Adipose tissue (tissue), 3 donors: Measurements from ENCODE around the gene CHP2. TPM values are rescaled to one million over a fixed set of nuclear protein-coding genes. Genes with fewer than 3 reads are reported as not detected.
"Not testable (repeated sequence)": the region's sequence is repeated elsewhere in the genome, so short reads cannot be mapped to it uniquely, and the experiment has no call there.

Source experiments
- H3K27ac ChIP-seq: one replicate; pipeline ENCODE4 v1.5.1; 2013; ENCODE audit warnings: low read depth, low read length
- WGBS, 3 donors: extraction: QIAGEN DNeasy Blood & Tissue Kit; methylation state at CpG; one replicate each; pipeline ENCODE4 v1.1.7; 2013; 5-methylcytosine and 5-hydroxymethylcytosine counted together
- polyA plus RNA-seq, 3 donors: library from polyadenylated mRNA; stranded (reverse); fragments of 200-250 nt; gene quantifications; one replicate each; pipeline ENCODE4 v1.2.3, GENCODE V29; 2013
- donor health status: healthy with polysubstance abuse.
- donor health status: Bipolar disorder and iron deficiency.
- donor health status: healthy.

The CHP2 gene
- under 1 TPM in 2 of 3 donors, not detected in 1; 0.05 to 0.09 TPM for polyA plus RNA-seq

DNA sequence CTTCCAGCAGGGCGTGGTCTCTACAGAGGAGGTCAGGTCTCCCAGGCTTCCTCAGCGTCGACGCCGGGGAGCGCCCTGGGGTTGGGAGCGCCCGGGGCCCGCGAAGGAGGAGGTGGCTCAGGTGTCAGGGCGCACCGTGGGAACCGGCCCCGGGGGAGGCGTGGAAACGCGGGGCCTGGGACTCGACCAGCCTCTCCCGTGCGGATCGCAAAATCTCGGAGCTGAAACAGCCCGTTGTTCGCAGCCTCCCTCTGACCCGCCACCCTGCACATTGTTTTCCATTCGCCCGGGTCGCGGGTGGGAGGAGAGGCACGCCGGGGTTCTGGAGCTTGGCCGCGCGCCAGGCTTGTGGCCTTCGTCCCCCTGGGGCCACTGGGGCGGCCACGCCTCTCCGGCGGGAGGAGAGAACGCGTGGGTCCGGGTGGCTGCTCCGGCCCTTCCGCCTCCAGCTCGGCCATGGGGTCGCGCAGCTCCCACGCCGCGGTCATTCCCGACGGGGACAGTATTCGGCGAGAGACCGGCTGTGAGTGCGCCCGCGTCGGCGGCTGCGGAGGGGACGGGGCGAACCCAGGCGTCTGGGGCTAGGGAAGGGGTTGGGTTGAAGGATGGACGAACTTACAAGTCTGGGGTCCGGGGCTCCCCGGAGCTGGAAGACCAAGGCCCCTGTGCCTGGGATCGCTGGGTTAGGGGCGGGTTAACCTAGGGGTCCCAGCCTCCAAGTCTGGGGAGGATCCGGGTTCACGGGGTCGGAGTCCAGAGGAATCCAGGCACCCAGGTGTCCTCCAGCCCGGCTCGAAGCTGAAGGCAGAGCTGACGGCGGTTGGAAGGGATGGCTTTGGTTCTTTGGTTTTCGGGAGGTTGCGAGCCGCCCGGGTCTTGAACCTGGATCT is at the start of gene CHP2:
Gene CHP2 (plus strand): TSS at position 433 of the 890 bp plus-strand sequence. CDS start 24 bp downstream, at position 457.
- 3 to 7% (median 5%) methylated on average over 55 to 80 of the region's 80 CpGs for WGBS, 3 donors
- no peak within 1 kb of the TSS for H3K27ac ChIP-seq

DNA sequence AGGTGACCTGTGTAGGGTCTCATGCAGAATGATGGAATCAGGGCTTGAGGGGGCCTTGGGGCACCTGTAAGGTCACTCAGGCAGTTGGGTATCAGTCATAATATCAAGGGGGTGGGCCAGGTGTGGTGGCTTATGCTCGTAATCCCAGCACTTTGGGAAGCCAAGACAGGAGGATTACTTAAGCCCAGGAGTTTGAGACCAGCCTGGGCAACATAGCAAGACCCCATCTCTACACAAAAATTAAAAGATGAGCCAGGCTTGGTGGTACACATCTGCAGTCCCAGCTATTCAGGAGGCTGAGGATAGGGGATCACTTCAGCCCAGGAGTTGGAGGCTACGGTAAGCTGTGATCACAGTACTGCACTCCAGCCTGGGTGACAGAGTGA is 49.3 kb upstream of the CHP2 start:
- no peak overlapping the region for H3K27ac ChIP-seq
- 76 to 89% (median 86%) methylated on average over 2 of the region's 2 CpGs for WGBS, 3 donors

DNA sequence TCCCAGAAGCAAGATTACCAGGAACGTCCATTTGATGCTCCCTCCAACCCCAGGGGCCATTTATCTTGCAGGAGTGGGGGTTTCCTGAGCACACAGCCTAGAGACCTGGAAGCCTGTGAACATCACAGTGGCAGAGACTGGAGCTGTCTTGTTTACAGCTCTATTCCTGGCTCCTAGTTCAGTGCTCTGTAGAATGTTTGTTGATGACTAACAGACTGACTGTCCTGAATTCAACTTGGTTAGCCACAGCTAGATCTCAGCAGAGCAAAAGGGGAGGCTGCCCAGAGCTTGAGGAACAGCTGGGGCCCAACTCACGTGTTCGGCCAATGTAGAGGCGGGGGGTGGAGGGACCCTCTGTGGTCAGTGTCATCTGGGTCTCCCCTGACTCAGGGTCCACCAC is 48.4 kb upstream of the CHP2 start:
- 77 to 82% (median 80%) methylated on average over 4 of the region's 4 CpGs for WGBS, 3 donors
- no peak overlapping the region for H3K27ac ChIP-seq

DNA sequence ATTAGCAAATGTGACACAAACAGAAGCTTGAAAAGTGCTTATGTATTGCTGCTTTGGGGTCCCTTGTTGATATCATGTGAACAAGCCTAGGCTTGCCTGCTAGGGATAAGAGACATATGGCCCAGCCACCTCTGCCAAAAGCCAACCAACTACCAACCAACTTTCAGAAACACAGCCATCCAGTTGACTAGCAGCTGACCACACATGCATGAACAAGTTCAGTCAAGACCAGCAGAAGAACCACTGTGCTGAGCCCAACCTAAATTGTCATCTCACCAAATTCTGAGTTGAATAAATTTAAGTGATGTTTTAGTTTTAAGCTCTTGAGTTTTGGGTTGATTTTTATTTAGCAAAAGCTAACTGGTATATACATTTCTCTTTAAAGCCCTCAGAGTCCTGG is 45.3 kb upstream of the CHP2 start:
- H3K27ac ChIP-seq: no peak overlapping the region

DNA sequence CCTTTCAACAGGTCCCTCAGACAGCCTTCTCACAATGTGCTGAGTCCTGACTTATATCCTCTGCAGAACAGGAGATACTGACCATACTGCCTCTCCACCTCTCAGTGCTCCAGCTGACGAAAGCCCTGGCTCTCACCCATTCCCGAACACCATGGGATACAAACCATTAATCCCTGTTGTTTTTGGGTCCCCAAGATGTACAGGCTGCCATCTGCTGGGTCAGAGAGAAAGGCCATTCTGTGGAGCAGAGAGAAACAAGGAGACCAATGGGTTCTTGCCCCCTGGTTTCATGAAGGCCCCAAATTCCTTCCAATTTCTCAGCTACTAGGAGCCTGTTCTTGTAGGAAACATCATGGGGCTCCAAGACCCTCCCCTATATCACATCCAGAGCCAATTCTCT is 44.8 kb upstream of the CHP2 start:
- H3K27ac ChIP-seq: no peak overlapping the region
- 58 to 89% (median 79%) methylated on average over 2 of the region's 2 CpGs for WGBS, 3 donors

DNA sequence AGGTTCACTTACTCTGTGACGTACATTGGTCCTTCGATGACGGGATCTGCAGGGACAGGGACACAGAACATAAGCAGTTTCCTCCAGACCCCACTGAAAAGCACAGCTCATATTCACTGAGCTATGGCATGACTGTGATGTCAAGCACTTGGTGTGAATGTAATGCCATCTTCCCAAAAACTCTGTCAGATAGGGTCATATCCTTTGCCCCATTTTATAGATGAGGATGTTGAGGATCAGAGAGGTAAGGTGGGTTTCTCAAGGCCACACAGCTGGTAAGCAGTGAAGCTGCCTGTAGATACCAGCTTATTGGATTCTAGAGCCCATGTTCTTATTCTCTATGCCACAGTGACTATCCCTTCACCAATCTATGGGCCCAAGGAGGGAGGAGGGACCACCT is 44.3 kb upstream of the CHP2 start:
- H3K27ac ChIP-seq: no peak overlapping the region
- WGBS, 3 donors: 91 to 93% (median 91%) methylated on average over 3 of the region's 3 CpGs

DNA sequence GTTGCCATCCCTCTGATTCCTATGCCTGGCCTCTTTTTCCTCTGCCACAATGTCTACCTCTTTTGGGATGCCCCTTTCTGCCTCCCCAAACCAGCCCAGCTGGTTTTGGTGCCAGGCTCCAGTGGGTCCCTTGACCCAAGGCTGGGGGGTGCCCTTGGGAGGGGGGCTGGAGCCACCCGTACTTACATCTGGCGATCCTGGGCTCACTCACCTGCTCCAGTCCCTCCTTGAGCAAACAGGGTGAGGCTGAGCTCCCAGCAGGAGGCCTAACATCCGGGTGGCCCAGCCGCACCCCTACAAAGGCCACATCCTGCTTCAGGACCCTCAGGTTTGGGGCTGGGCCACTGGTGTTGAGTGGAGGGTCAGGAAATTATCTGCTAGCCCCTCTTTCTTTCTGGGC is 43.0 kb upstream of the CHP2 start:
- no peak overlapping the region for H3K27ac ChIP-seq
- WGBS, 3 donors: 42 to 71% (median 63%) methylated on average over 4 of the region's 4 CpGs

DNA sequence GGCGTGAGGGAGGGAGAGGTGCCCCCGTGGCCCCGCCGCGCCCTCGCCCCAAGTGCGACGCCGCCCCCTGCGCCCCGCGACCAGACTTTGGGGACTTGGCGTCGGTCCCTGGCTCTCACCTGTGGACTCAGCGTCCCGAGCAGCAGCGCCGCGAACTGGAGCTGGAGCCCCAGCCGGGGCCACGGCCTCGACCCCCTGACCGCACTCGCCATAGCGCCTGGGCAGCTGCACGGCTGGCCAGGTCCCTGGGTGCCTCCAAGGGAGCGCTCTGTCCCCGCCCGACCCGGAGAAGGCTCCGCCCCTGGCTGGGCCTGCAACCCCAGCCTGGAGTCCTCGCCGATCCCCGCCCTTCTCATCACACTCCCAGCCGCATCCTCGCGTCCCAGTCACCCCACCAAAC is 41.9 kb upstream of the CHP2 start, which contains the start of gene ERN2:
Gene ERN2 (minus strand): TSS at position 247 of the 400 bp plus-strand sequence. CDS start 35 bp downstream, at position 212.
- 2 to 6% (median 5%) methylated on average over 24 to 37 of the region's 37 CpGs for WGBS, 3 donors
- H3K27ac ChIP-seq: no peak within 1 kb of the TSS

DNA sequence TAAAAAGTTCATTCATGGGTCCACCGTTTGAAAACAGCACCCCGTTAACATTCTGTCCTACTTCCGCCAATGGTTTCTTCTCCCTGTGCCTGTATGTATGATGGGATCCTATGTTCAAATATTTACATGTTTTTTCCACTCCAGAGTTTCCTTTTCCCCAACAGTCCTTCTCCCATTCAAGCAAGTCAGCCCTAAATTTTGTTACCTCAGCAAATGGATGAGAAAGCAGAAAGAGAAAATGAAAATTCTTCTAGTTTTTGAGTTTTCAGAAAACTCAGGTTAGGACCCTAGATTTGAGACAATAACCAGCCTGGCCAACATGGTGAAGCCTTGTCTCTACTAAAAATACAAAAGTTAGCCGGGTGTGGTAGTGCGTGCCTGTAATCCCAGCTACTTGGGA is 38.3 kb upstream of the CHP2 start:
- 77 to 85% (median 83%) methylated on average over 5 of the region's 5 CpGs for WGBS, 3 donors
- no peak overlapping the region for H3K27ac ChIP-seq

DNA sequence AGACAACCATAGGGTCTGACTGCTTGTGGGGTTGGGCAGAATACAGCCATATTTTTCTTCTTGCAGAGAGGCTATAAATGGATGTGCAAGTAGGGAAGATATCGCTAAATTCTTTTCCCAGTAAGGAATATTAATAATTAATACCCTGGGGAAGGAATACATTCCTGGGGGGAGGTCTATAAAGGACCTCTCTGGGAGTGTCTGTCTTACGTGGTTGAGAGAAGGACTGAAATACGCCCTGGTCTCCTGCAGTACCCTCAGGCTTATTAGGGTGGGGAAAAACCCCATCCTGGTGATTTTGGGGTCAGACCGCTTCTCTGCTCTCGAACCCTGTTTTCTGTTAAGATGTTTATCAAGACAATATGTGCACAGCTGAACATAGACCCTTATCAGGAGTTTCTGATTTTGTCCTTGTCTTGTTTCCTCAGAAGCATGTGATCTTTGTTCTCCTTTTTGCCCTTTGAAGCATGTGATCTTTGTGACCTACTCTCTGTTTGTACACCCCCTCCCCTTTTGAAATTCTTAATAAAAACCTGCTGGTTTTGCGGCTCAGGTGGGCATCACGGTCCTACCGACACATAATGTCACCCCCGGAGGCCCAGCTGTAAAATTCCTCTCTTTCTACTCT is 32.1 kb upstream of the CHP2 start:
- WGBS, 3 donors: 71 to 85% (median 79%) methylated on average over 9 of the region's 9 CpGs

DNA sequence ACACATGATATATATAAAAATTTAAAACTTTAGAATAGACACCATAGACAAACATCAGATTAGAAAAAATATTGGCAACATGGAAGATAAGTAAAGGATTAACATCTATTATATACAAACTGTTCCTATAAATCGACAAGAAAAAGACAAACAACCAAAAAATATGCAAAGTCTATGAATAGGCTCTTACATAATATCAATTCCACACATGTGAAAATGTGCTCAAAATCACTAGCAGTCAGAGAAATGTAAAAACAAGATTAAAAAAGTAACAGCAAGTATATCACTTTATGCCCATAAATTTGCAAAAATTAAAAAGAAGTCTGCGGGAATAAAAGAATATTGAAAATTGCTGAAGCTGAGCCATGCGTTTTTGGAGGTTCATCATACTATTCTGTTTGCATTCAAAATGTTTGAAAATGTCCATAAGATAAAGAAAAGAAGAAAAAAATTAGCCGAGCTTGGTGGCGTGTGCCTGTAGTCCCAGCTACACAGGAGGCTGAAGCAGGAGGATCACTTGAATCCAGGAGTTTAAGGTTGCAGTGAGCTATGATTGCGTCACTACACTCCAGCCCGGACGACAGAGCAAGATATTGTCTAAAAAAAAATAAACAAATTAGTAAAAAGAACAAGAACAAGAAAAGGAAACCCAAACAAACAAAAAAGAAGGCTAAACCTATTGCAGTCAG is 30.6 kb upstream of the CHP2 start:
- WGBS, 3 donors: 66 to 76% (median 74%) methylated on average over 8 of the region's 8 CpGs
- H3K27ac ChIP-seq: no peak overlapping the region

More for the DNA sequence above, 32.1 kb upstream of the CHP2 start:
- H3K27ac ChIP-seq: not testable (repeated sequence)

DNA sequence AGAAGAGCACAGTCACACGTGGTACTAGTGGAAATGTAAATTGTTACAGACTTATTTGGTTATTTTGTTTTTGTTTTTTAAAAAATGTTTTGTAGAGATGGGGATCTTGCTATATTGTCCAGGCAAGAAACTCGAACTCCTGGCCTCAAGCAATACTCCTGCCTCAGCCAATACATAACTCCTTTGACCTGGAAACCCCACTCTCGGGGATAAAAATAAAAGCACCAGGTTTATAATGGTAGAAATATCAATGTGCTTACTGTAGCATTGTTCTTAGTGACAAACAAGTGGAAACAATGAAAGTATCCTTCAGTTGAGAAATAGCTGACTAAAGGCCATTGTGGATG is 30.1 kb upstream of the CHP2 start:
- WGBS, 3 donors: 63 to 73% (median 69%) methylated on average over 3 of the region's 3 CpGs

DNA sequence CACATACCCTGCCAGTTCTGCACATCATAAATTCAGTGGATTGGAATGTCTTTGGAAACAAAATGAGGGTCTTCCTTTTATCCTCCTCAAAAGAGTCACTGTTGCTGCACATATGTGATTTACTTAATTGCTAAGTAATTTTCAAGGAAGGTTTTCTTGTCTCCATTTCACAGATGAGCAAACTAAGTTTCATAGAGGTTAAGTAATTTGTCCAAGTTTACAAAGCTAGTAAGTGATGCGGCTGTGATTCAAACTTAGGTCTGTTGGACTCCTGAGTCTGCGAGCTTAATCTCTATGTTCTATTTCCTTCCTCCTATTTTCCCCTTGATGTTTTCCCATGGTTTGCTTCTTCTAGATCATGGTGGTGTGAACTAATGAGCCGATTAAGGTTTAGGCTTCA is 28.1 kb upstream of the CHP2 start:
- 80 to 86% (median 82%) methylated on average over 3 of the region's 3 CpGs for WGBS, 3 donors
- no peak overlapping the region for H3K27ac ChIP-seq

More for the DNA sequence above, 30.1 kb upstream of the CHP2 start:
- H3K27ac ChIP-seq: no peak overlapping the region

DNA sequence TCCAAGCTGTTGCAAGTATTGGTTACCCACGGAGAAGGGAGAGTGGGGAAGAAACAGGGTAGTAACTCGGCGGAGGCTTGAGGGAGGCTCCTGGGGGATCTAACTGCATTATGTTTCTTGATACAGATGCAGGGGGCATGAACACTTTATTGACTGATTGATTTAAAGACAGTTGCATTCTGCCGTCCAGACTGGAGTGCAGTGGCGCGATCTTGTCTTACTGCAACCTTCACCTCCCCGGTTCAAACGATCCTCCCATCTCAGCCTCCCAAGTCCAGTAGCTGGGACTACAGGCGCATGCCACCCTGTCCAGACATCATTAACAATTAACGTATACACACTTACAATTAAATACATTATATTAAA is 26.7 kb upstream of the CHP2 start:
- WGBS, 3 donors: 57 to 61% (median 60%) methylated on average over 10 of the region's 10 CpGs
- no peak overlapping the region for H3K27ac ChIP-seq

DNA sequence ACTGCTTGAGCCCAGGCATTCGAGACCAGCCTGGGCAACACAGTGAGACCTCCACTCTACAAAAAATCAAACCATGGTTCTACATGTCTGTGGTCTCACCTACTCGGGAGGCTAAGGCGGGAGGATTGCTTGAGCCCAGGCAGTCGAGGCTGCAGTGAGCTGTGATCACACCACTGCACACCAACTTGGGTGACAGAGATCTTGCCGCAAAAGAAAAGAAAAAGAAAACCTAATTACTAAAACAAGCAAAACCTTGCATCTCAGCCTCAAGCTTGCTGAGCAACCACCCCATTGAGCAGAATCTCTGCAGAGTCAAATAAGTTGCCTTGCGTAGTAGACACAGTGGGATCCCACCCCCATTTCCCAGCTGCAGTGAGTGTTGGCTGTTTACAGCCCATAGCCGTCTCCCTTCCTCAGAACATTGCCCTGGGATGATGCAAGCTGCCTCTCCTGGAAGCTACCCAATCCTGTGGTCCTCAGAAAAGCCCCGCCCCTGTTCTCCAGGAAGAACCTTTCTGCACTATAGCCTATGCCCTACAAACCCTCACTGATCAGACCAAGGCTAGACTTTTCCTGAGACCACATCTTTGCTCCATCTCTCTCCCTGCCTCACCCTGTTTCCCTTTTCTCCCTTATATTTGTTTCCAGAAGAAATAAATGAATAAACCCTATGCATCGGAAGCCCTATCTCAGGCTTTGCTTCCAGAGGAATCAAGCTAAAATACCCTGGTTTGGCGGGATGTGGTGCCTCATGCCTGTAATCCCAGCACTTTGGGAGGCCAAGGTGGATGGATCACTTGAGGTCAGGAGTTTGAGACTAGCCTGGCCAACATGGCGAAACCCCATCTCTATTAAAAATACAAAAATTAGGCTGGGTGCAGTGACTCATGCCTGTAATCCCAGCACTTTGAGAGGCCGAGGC is 25.1 kb upstream of the CHP2 start:
- H3K27ac ChIP-seq: no peak overlapping the region
- WGBS, 3 donors: 74 to 80% (median 77%) methylated on average over 12 of the region's 12 CpGs

DNA sequence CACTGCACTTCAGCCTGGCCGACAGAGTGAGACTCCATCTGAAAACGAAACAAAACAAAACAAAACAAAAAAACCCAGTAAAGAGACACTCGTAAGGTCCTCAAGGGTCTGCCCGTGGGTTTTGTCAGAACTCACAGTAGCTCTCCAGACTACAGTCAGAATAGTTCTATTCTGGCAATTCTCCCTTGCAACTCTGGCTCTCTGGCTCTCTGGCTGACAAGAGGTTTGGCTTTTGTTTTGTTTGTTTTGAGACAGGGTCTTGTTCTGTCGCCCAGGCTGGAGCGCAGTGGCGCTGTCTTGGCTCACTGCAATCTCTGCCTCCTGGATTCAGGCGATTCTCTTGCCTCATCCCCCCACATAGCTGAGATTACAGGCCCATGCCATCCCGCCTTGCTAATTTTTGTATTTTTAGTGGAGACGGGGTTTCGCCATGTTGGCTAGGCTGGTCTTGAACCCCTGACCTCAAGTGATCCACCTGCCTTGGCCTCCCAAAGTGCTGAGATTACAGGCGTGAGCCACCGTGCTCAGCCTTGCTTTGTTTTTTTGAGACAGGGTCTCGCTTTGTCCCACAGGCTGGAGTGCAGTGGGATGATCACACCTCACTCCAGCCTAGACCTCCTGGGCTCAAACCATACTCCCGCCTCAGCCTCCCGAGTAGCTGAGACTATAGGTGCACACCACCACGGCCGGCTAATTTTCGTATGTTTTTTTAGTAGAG is 20.5 kb upstream of the CHP2 start:
- WGBS, 3 donors: 82 to 86% (median 86%) methylated on average over 19 of the region's 19 CpGs
- no peak overlapping the region for H3K27ac ChIP-seq

DNA sequence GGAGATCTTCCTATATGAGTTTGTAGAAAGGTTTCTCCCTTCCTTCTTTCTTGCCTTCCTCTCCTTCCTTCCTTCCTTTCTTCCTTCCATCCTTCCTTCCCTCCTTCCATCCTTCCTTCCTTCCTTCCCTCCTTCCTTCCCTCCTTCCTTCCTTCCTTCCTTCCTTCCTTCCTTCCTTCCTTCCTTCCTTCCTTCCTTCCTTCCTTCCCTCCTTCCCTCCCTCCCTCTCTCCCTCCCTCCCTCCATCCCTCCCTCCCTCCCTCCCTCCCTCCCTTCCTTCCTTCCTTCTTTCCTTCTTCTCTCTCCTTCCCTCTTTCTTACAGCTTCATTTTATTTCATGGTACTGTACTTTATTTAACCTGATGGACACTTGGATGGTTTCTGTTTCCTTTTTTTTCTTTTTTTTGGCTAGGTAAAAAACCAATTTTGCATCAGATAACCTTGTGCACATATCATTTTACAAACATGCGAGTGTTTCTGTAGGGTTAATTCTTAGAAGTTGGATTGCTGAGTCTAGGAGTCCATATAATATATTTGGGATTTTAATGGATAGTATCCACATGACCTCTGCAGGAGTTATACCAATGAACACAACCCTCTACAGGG is 17.3 kb upstream of the CHP2 start:
- WGBS, 3 donors: 79 to 88% (median 84%) methylated on average over 1 of the region's 1 CpG
- not testable (repeated sequence) for H3K27ac ChIP-seq
